IMR-90 (cell line): ENCODE measurements around the gene COL18A1.

Experiments used
- BHLHE40 ChIP-seq: fragments of 150-350 bp; IDR thresholded peaks from 2 replicates; pipeline ENCODE4 v1.6.1; 2016; ENCODE audit warnings: mild to moderate bottlenecking, low read depth, low read length
- CEBPB ChIP-seq: IDR thresholded peaks from 2 replicates; pipeline ENCODE4 v1.6.1; 2012; ENCODE audit warnings: low read depth, low read length, improper control_type of control experiment
- MXI1 ChIP-seq: IDR thresholded peaks from 2 replicates; pipeline ENCODE4 v1.6.1; 2012; ENCODE audit warnings: low read depth, mild to moderate bottlenecking, low read length, moderate library complexity, borderline replicate concordance
- POLR2A ChIP-seq: IDR thresholded peaks from 2 replicates; pipeline ENCODE4 v1.6.1; 2012; ENCODE audit warnings: mild to moderate bottlenecking, low read depth, low read length
- RFX5 ChIP-seq: IDR thresholded peaks from 2 replicates; pipeline ENCODE4 v1.8.0; 2012; ENCODE audit warnings: low read depth, mild to moderate bottlenecking, low read length, moderate library complexity
- TF ChIP-seq, protein P1 (sequence below): conservative IDR thresholded peaks from 2 replicates; pipeline ENCODE4 v1.5.1; 2012; ENCODE audit warnings: mild to moderate bottlenecking, low read depth, low read length, improper control_type of control experiment

DNA sequence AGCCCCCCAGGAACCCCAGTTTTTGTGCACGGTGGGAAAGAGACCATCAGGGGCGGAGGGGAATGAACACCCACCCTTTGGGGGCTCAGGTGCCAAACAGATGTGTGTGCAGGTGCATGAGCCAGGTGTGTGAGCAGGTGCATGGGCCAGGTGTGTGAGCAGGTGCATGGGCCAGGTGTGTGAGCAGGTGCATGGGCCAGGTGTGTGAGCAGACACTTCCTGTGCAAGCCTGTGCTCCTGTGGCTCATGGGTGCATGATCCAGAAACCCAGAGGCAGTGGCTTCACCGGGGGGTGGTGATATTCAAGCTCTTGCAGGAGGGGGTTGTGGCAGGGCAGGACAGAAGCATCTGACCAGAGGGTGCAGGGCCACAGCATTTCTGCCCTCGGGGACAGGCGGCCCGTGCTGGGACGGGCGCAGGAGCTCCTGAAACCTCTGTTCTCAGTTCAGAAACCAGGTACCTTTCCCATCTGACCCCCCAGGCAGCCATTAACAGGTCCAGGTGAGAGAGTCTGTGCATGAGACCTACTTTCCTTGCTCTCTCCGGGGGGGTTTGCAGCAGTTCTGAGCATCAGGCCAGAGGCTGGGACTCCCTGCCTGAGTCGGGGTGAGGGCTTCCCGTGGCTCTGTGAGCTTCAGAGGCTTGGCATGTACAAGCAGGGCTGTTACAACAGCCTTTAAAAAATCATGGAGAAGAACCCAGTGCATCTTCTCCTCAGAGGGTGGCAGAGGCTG, 29.1 kb downstream of the COL18A1 start:
- TF ChIP-seq RFX5 (no peak), MXI1 (no peak), BHLHE40 (no peak), POLR2A (no peak), CEBPB (no peak)
- TF ChIP-seq, protein P1, sequence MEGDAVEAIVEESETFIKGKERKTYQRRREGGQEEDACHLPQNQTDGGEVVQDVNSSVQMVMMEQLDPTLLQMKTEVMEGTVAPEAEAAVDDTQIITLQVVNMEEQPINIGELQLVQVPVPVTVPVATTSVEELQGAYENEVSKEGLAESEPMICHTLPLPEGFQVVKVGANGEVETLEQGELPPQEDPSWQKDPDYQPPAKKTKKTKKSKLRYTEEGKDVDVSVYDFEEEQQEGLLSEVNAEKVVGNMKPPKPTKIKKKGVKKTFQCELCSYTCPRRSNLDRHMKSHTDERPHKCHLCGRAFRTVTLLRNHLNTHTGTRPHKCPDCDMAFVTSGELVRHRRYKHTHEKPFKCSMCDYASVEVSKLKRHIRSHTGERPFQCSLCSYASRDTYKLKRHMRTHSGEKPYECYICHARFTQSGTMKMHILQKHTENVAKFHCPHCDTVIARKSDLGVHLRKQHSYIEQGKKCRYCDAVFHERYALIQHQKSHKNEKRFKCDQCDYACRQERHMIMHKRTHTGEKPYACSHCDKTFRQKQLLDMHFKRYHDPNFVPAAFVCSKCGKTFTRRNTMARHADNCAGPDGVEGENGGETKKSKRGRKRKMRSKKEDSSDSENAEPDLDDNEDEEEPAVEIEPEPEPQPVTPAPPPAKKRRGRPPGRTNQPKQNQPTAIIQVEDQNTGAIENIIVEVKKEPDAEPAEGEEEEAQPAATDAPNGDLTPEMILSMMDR, result no peak
